ENCODE results near the gene MYLK2.

Gene MYLK2

DNA sequence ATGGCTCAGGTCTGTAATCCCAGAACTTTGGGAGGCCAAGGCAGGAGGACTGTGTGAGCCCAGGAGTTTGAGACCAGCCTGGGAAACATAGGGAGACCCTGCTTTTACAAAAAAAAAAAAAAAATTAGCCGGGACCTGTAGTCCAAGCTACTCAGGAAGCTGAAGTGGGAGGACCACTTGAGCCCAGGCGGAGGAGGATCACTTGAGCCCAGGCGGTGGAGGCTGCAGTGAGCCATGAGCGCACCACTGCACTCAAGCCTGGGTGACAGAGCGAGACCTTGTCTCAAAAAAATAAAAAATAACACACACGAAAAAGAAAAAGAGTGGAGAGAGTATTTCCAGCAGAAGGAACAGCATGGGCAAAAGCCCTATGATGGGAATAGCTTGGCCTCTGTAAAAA lies 53.2 kb downstream of the MYLK2 start:
- TF ChIP-seq NFIC (IDR thresholded peaks at IDR 0.05) (no peak), YY1 (IDR thresholded peaks at IDR 0.05; ENCODE audit: low read depth) (no peak), ZBTB7A (IDR thresholded peaks at IDR 0.05; ENCODE audit: low read depth) (no peak), CEBPB (IDR thresholded peaks at IDR 0.05) (no peak), TCF12 (IDR thresholded peaks at IDR 0.05; ENCODE audit: low read depth) (no peak), MAX (IDR thresholded peaks at IDR 0.05) (no peak), FOXM1 (IDR thresholded peaks at IDR 0.05; ENCODE audit: borderline replicate concordance, low read depth) (no peak), TAF1 (IDR thresholded peaks at IDR 0.05; ENCODE audit: low read depth) (no peak), EGR1 (IDR thresholded peaks at IDR 0.05) (no peak), CREB1 (IDR thresholded peaks at IDR 0.05; ENCODE audit: low read depth) (no peak), RAD21 (IDR thresholded peaks at IDR 0.05; ENCODE audit: low read depth) (no peak), TEAD4 (IDR thresholded peaks at IDR 0.05) (no peak)
- TF ChIP-seq, protein P1, sequence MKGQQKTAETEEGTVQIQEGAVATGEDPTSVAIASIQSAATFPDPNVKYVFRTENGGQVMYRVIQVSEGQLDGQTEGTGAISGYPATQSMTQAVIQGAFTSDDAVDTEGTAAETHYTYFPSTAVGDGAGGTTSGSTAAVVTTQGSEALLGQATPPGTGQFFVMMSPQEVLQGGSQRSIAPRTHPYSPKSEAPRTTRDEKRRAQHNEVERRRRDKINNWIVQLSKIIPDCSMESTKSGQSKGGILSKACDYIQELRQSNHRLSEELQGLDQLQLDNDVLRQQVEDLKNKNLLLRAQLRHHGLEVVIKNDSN (IDR thresholded peaks at IDR 0.05), result no peak

DNA sequence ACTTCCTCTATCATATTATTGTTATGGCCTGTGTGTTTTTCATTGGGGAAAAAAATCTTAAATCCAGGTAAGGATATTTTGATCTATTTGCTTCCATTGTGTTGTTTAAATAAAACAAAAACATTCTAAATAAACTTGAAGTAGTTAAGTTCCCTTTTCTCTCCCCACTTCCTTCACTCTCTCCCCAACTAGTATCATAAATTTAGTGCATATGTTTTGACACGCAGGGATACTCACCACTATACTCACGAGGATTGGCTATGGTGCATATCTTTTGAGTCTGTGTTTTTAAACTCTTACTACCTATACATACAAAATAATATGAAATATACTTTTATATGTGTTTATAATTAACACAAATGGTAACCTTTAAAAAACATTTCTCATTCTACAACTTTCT lies 56.5 kb downstream of the MYLK2 start:
- TF ChIP-seq FOXM1 (IDR thresholded peaks at IDR 0.05; ENCODE audit: borderline replicate concordance, low read depth), result no peak
- TF ChIP-seq TCF12 (IDR thresholded peaks at IDR 0.05; ENCODE audit: low read depth), result no peak
- TF ChIP-seq MAX (IDR thresholded peaks at IDR 0.05), result no peak

- TF ChIP-seq TAF1 (IDR thresholded peaks at IDR 0.05; ENCODE audit: low read depth), result no peak
- no peak for TF ChIP-seq RAD21 (IDR thresholded peaks at IDR 0.05; ENCODE audit: low read depth)
- no peak for TF ChIP-seq REST (IDR thresholded peaks at IDR 0.05; ENCODE audit: low read depth)
- no peak for TF ChIP-seq MAX (IDR thresholded peaks at IDR 0.05)
- no peak for TF ChIP-seq TCF12 (IDR thresholded peaks at IDR 0.05; ENCODE audit: low read depth)
- no peak for TF ChIP-seq CEBPB (IDR thresholded peaks at IDR 0.05)
- no peak for TF ChIP-seq EGR1 (IDR thresholded peaks at IDR 0.05)
Observed at GRCh38 chr20:31877684-31878083, 58.5 kb downstream of the MYLK2 start.

DNA sequence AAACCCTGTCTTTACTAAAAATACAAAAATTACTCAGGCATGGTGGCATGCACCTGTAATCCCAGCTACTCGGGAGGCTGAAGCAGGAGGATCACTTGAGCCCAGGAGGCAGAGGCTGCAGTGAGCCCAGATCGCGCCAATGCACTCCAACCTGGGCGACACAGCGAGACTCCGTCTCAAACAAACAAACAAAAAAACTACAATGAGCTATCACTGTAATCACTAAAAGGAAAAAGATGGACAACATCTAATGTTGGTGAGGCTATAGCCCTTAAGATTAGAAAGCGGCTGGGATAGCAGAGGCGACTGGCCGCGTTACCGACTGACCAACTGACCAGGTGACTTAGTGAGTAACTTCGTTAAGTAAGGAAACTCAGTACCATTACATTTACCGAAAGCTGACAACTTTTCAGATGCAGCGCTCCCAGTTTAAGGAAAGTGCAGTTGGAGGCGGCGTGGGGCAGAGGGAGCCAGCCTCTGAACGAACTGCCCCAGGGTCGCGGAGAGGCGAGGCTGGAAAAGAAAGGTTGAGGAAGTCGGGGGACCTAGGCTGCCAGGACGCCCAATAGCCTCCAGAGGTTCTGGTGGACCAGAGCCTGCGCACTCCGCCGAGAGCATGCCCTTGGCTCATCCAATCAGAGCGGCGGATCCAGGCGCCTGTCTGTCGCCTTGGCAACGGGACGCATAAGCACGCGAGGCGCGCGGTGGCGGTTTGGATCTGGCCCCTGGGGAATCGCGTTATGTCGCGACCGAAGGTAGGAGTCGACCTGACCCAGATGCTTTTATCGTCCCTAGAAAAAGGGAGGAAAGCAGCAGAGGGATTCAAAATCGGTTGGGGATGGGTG lies 60.2 kb downstream of the MYLK2 start:
- TF ChIP-seq NFIC (IDR thresholded peaks at IDR 0.05), result no peak
- no peak for TF ChIP-seq ZBTB7A (IDR thresholded peaks at IDR 0.05; ENCODE audit: low read depth)
- TF ChIP-seq FOXM1 (IDR thresholded peaks at IDR 0.05; ENCODE audit: borderline replicate concordance, low read depth), result no peak
- TF ChIP-seq RAD21 (IDR thresholded peaks at IDR 0.05; ENCODE audit: low read depth), result no peak
- TF ChIP-seq, protein P1 (IDR thresholded peaks at IDR 0.05), result peak; percentile 64
- peak; percentile 87 for TF ChIP-seq MAX (IDR thresholded peaks at IDR 0.05)
- no peak for TF ChIP-seq YY1 (IDR thresholded peaks at IDR 0.05; ENCODE audit: low read depth)
- peak; percentile 51; the same call in 1 of the 2 replicates for TF ChIP-seq TAF1 (IDR thresholded peaks at IDR 0.05; ENCODE audit: low read depth)
- peak; percentile 15; the same call in 1 of the 2 replicates for TF ChIP-seq TEAD4 (IDR thresholded peaks at IDR 0.05)
- TF ChIP-seq TCF12 (IDR thresholded peaks at IDR 0.05; ENCODE audit: low read depth), result no peak

DNA sequence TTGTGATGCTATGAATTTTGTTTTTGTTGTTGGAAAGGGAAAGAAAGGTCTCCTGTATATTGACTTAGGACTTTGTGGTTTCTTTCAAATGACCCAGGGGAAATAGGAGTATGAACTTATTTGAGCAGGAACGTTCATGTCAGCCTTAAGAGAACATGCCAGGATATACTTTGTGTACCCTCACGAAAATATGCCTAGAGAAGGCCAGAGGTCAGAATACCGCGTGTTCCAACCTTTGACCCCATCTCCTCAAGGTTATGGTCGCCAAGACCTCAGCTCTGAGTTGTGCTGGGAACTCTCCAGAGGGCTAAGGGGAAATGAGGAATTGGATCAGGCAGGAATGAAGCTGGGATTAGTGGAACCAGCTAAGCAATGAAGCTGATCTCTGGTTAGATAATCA lies 62.8 kb downstream of the MYLK2 start:
- TF ChIP-seq MAX (IDR thresholded peaks at IDR 0.05) (no peak), EP300 (IDR thresholded peaks at IDR 0.05; ENCODE audit: borderline replicate concordance) (no peak), CREB1 (IDR thresholded peaks at IDR 0.05; ENCODE audit: low read depth) (no peak), EGR1 (IDR thresholded peaks at IDR 0.05) (no peak), TCF12 (IDR thresholded peaks at IDR 0.05; ENCODE audit: low read depth) (no peak), TAF1 (IDR thresholded peaks at IDR 0.05; ENCODE audit: low read depth) (no peak), CEBPB (IDR thresholded peaks at IDR 0.05) (no peak), RAD21 (IDR thresholded peaks at IDR 0.05; ENCODE audit: low read depth) (no peak), TEAD4 (IDR thresholded peaks at IDR 0.05) (no peak)
- TF ChIP-seq, protein P1 (IDR thresholded peaks at IDR 0.05), result no peak

DNA sequence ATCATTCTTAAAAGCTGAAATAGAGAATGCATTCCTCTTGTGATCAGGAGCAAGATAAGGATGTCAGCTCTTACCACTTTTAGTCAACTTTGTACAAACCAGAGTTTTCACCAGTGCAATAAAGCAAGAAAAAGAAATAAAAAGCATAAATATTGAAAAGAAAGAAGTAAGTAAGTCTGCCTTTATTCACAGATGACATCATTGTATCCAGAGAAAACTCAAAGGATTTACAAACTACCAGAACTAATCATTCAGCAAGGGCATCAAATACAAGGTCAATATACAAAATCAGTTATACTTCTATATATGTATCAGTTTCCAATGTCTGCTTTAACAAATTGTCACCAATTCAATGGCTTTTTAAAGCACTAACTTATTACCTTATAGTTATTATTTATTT lies 64.7 kb downstream of the MYLK2 start:
- TF ChIP-seq YY1 (IDR thresholded peaks at IDR 0.05; ENCODE audit: low read depth) (no peak), FOXM1 (IDR thresholded peaks at IDR 0.05; ENCODE audit: borderline replicate concordance, low read depth) (no peak), NFIC (IDR thresholded peaks at IDR 0.05) (no peak), TCF12 (IDR thresholded peaks at IDR 0.05; ENCODE audit: low read depth) (no peak), CREB1 (IDR thresholded peaks at IDR 0.05; ENCODE audit: low read depth) (no peak), RAD21 (IDR thresholded peaks at IDR 0.05; ENCODE audit: low read depth) (no peak), MAX (IDR thresholded peaks at IDR 0.05) (no peak), EP300 (IDR thresholded peaks at IDR 0.05; ENCODE audit: borderline replicate concordance) (no peak), TEAD4 (IDR thresholded peaks at IDR 0.05) (no peak)
- TF ChIP-seq, protein P1 (IDR thresholded peaks at IDR 0.05), result no peak

Measured in Ishikawa (cell line).